Posterior vena cava (tissue), 2 donors: ENCODE data around the gene DPF1. TPM values are rescaled to one million over a fixed set of nuclear protein-coding genes. Genes with fewer than 3 reads are reported as not detected.

Experiments used
- DNase-seq: peaks from one replicate; pipeline ENCODE4 v3.0.0-alpha.2; 2020; ENCODE audit warnings: low spot score
- intact Hi-C, 2 donors: fragments of 100-400 bp; cut with DNase I; formaldehyde crosslinking; loops; one replicate each; pipeline versions ENCODE4 v1.14.1 to v1.14.2; 2022 to 2023
- total RNA-seq, 2 donors: library from RNA; stranded (reverse); fragmentation: NEBNext Ultra II Directional; extraction: Animal tissue kit (Norgen Biotek cat#: 25700); gene quantifications; one replicate each; pipeline ENCODE4 v1.2.1, GENCODE V29; 2021
- donor health status: DM: yes; HTN: yes; CAD: no.
- donor health status: DM: yes; HTN: yes; CAD: no.

The DPF1 gene
- total RNA-seq, 2 donors from 2014 or later = 0.14 to 0.65 TPM

DNA sequence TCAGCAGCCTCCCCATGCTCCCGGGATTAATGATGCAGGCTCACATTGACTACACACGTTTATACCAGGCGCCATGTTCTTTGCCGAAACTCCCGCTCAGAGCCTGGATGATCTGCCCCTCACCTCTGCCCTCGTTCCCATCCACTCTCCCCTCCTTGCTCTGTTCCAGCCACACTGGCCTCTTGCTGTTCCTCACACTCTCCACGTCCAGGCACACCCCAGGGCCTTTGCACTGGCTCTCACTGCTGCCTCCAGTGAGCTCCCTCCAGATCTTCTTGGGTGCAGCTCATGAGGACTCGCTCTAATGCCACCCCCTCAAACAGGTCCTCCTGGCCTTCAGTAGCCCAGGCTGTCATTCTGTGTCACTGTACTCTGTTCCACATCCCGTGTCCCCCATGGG lies 39.2 kb downstream of the DPF1 start:
- no peak for DNase-seq
- intact Hi-C loops = no loop called here

DNA sequence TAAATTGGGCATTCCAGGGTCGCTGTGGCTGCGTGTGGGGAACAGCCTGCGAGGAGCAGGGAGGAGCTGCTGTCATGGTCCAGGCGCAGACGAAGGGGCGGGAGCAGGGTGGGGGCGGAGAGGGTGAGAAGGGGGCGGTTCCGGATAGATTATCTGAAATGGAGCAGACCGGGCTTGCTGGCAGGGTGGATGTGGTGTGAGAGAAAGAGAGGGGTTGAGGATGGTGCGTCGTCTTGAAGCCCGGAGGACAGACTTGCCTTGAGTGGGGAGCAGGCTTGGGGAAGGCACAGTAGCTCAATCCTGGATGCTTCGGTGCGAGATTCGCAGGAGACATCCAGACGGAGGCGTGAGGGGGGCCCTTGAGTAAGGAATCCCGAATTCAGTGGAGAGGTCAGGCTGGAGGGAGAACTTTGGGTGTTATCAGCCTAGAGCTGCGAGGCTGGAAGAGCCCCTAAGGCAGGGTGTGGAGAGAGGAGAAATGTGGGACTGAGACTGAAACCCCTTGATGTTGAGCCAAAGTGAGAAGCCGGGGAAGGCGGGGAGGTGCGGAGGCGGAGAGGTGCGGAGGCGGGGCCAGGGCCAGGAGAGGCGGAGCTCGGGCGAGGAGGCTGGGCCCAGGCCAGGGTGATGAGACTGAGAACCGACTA lies 40.6 kb downstream of the DPF1 start:
- intact Hi-C loops = no loop called here

DNA sequence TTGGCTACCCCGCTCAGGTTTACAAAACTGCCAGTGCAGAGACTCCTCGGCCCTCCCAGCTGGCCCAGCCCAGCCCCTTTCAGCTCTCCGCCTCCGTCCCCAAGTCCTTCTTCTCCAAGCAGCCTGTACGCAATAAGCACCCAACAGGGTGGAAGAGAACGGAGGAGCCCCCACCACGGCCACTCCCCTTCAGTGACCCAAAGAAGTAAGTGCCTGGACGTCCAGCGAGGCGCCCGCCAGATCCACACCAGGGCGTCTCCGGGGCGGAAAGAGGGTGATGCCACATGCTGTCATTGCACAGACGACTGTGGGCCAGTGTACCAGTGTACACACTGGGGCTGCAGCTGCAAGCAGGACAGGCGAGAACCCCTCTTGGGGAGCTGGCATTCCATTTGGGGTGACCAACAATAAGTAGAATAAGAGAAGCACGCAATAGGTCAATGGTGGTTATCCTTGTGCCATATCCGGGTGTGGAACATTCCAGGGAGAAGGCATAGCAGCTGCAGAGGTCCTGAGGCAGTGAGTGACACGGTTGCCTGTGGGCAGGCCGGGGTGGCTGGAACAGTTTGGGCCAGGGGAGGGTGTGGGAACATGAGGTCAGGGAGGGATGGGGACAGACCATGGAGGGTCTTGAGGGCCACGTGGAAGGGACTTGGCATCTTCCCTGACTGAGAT lies 41.3 kb downstream of the DPF1 start:
- no peak for DNase-seq
- intact Hi-C loops = no loop called here

More for the DNA sequence above, 40.6 kb downstream of the DPF1 start:
- DNase-seq = no peak

DNA sequence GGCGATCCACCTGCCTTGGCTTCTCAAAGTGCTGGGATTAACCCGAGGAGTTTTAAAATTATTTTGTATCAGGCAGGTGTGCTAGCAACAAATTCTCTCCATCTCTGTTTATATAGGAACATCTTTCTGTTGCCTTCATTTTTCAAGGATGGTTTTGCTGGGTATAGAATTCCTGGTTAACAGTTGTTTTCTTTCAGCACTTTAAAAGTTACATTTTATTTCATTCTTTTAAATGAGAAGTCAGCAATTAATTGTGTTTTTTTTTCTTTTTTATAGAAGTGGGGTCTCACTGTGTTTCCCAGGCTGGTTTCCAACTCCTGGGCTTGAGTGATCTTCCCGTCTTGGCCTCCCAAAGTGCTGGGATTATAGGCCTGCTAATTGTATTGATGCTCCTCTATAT lies 44.0 kb downstream of the DPF1 start:
- no peak for DNase-seq
- intact Hi-C loops = no loop called here

GRCh38 chr19:38175422-38175821 lies 48.6 kb downstream of the DPF1 start:
- intact Hi-C loops = no loop called here

DNA sequence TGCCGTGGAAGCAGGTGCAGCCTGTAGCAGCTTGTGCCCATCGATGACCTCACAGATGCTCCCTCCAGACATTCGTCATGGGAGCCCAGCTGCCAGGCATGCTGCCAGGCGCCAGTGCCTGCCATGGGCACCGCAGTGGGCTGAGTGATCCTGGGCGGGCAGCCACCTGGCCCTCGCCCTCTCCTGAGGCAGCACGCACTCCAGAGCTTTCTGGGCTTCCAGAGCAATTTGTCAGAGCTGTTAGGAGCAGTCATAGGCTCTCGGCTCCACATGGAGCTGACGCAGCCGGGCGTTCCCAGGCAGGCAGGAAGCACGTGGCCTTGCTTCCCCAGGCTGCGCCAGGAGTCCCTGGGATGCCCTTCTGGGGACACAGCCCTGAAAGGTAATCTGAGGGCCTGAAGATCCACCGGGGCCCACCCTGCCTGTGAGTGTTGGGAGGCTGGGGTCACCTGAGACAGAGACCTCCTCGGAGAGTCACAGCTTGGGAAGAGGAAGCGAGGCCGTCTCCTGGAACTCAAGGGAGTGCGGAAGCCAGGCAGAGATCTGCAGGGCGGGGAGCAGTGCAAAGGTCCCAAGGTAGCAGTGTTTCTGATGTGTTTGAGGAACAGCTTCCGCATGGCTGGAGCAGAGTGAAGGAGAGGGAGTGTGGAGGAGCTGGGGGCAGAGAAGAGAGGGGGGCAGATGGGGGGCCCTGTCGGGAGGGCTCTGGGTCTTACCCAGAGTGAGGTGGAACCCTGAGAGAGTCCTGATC lies 50.6 kb downstream of the DPF1 start:
- intact Hi-C loops = no loop called here
- DNase-seq = no peak

More at GRCh38 chr19:38175422-38175821, 48.6 kb downstream of the DPF1 start:
- DNase-seq = no peak

DNA sequence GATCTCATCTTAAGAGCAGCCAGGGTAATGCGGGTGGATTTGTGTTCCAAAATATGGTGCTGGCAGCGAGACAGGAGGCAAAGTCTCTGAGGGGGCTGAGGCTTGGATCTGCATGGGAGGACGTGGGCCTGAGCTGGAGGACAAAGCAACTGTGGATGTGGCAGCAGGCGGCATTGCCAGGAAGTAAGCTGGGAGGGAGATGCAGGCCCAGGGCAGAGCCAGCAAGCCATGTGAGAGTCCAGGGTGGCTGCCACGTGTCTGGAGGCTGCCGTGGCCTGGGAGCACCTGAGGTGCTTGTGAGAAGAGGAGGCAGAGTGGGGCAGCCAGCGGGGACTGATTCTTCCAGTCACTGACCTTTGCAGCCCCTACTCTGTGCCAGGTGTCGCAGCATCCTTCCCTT lies 52.0 kb downstream of the DPF1 start:
- intact Hi-C loops = no loop called here
- no peak for DNase-seq

- intact Hi-C loops = no loop called here
- DNase-seq = no peak
Measured at GRCh38 chr19:38170334-38170733, 53.7 kb downstream of the DPF1 start.

DNA sequence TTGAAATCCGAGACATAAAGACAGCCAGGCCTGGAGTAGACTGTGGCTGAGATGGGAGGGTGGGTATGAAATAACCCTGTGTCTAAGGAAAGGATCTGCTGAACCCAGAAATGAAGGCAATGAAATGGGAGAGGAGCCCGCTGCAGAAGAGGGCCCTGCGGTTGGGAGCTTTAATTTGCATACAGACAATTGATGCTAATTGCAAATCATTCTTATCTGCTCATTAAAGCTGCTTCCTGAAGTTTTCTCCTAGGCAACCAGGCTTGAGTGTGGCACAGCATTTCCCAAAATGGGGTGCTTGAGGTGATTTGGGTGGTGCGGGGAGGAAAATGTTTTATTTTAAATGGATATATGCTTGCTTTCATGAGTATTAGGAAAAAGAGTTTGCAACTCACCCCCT lies 55.4 kb downstream of the DPF1 start:
- intact Hi-C loops = no loop called here
- DNase-seq = no peak

DNA sequence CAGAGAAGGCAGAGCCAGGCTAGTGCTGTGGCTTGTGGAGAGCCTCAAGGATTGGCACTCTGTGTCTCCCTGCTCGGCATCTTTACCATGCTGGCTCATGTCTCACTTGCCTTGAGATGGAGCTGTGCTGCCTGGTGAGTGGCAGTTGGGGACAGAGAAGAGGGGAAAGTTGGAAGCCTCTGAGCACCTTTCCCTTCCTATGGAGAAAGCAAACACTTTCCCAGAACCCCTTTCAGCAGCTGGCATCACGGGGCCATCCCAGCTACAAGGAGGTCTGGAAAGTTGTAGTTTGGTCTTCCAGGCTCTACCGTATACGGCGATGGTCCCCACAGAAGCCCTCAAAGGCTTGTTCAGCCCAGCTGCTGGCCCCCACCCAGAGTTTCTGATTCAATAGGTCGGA lies 58.7 kb downstream of the DPF1 start:
- intact Hi-C loops = no loop called here
- DNase-seq = no peak

GRCh38 chr19:38164526-38164925 lies 59.5 kb downstream of the DPF1 start:
- DNase-seq = no peak
- intact Hi-C loops = no loop called here

DNA sequence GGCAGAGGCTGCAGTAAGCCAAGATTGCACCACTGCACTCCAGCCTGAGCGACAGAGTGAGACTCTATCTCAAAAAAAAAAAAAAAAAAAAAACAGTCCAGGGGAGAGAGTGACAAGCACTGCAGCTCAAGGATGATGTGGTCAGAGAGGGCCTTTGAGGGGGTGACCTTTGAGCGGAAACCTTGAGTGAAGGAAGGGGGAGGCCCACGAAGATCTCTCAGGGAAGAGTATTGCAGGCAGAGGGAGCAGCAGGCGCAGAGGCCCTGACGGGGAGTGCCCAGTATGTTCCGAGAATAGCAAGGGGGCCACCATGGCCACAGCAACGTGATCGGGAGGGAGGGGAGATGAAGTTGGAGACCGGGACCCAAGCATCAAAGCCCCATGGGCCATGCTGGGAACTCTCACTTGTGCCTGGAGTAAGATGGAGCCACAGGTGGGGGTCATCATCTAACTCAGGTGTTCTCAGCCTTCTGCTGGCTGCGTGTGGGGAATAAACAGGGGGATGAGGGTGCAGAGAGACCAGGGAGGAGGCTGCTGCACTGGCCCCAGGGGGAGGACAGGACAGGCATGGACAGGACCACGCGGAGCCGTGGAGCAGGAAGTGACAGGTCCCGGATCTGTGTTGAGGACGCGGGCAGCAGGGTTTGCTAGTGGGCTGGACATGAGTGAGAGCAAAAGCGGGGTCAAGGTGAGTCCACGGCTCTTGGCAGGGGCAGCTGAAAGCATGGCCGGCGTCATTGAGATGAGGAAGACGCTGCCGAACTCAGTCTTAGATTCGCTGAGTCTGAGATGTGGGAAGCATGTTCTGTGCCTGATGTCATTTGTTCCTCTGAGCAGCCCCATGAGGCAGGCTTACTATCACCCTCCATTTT lies 60.4 kb downstream of the DPF1 start:
- intact Hi-C loops = no loop called here
- no peak for DNase-seq

DNA sequence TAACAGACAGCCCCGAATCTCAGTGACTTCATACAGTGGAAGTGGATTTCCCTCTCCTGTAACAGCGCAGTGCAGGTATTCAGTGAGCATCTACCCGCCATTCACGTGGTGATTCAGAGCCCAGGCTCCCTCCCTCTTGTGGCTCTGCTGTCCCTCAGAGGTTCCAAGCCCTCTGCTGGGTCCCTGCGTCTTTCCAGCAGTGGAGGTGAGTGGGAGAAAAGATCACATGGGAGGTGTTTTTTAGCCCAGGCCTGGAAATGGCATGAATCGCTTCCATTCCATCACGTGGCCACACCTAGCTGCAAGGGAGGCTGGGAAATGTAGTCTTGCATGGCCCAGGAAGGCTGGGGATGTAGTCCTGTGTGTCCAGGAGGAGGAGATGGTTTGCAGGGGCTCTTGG lies 61.4 kb downstream of the DPF1 start:
- intact Hi-C loops = no loop called here
- no peak for DNase-seq

DNA sequence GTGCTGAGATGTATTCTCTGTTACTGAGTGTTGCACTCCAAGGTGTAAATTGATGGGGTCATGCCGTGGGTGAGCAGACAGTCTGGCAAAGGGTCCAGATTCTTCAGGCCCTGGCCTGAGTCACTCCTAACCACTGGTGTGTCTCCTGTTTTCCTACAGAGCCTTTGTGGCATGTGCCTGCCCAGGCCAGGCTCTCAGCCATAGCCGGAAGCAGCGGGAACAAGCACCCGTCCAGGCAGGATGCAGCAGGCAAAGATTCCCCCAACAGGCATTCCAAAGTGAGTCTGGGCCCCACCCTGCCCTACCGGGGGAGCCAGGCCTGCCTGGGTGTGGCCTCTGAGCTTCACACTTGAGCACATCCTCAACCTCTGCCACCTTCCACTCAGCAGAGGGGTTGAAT lies 61.9 kb downstream of the DPF1 start:
- intact Hi-C loops = no loop called here
- DNase-seq = no peak

Other genes starting within 250 kb of the DPF1 start
- 100 to 1,000 TPM; 314 to 462 TPM for gene PPP1R14A, start 32.2 kb upstream of the DPF1 start, total RNA-seq
- gene SPINT2, start 40.4 kb upstream of the DPF1 start, total RNA-seq = 10 to 100 TPM; 25.1 to 39.7 TPM
- gene C19orf33, start 80.0 kb upstream of the DPF1 start, total RNA-seq = 1 to 10 TPM; 1.1 to 1.2 TPM
- 10 to 100 TPM; 16.5 to 23.2 TPM for gene YIF1B, start 91.7 kb upstream of the DPF1 start, total RNA-seq
- 10 to 100 TPM; 10.2 to 14.5 TPM for gene KCNK6, start 95.6 kb upstream of the DPF1 start, total RNA-seq
- 1 to 10 TPM; 2.3 to 4.0 TPM for gene CATSPERG, start 111.6 kb upstream of the DPF1 start, total RNA-seq
- 100 to 1,000 TPM; 121 to 139 TPM for gene PSMD8, start 150.3 kb upstream of the DPF1 start, total RNA-seq
- gene GGN, start 163.8 kb upstream of the DPF1 start, total RNA-seq = 1 to 10 TPM in 1 of 2 donors, under 1 TPM in 1; 0.51 to 2.2 TPM
- 1 to 10 TPM; 2.8 to 6.5 TPM for gene SPRED3, start 164.5 kb upstream of the DPF1 start, total RNA-seq
- 10 to 100 TPM in 1 of 2 donors, 1 to 10 TPM in 1; 9.6 to 10.7 TPM for gene FAM98C, start 178.9 kb upstream of the DPF1 start, total RNA-seq
- 1 to 10 TPM; 3.9 to 6.6 TPM for gene RASGRP4, start 202.0 kb upstream of the DPF1 start, total RNA-seq
- 1 to 10 TPM; 1.3 to 5.6 TPM for gene RYR1, start 209.5 kb upstream of the DPF1 start, total RNA-seq